Fibroblast of pulmonary artery (primary cell): Measurements from ENCODE around the gene GSG1L.

Source experiments
- DNase-seq: peaks from one replicate; pipeline ENCODE4 v3.0.0-alpha.2; 2010; ENCODE audit warnings: low read depth
- H3K4me3 ChIP-seq: replicated peaks from 2 replicates; pipeline ENCODE4 v1.5.1; 2011; ENCODE audit warnings: low read depth, mild to moderate bottlenecking, control low read depth, low read length, moderate library complexity
- CTCF ChIP-seq: IDR thresholded peaks from 2 replicates; pipeline ENCODE4 v1.5.1; 2011; ENCODE audit warnings: mild to moderate bottlenecking, control low read depth, low read length, inconsistent platforms; ENCODE audit errors: missing control alignments

GSG1L gene

GRCh38 chr16:27839419-27839818, 224.1 kb downstream of the GSG1L start:
- TF ChIP-seq CTCF: no peak
- peak; percentile 2 for DNase-seq
- no peak overlapping the region for H3K4me3 ChIP-seq

DNA sequence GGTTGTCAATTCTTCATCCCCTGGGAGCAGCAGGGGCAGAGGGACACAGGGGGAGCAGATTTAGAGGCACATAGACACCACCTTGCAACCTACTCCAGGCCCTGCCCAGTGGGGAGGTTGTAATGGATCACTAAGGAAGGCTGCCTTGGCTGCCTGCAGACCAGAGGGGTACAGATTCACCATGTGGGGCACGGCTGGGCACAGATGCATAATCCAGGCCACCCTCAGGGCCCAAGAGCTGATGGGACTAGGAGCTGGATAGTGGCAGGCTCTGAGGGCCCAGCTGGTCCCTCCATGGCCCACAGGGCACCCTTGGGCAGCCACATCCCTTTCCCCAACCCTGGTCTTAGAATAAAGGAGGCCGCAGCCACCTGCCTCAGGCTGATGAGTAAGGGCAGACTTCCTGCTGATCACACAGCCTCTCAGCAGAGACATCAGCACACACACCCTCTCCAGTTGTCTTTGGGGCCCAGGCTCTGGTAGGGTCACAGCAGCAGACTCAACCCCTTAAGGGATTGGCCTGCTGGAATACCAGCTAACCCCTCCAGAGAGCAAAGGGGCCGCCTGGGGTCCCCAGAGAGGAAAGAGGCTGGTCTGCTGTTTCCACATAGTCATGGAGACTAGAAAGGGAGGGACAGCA, 224.9 kb downstream of the GSG1L start:
- no peak for DNase-seq
- no peak for TF ChIP-seq CTCF
- H3K4me3 ChIP-seq: no peak overlapping the region

- no peak for TF ChIP-seq CTCF
- H3K4me3 ChIP-seq: no peak overlapping the region
- no peak for DNase-seq
Observed at GRCh38 chr16:27829975-27830374, 233.5 kb downstream of the GSG1L start.

DNA sequence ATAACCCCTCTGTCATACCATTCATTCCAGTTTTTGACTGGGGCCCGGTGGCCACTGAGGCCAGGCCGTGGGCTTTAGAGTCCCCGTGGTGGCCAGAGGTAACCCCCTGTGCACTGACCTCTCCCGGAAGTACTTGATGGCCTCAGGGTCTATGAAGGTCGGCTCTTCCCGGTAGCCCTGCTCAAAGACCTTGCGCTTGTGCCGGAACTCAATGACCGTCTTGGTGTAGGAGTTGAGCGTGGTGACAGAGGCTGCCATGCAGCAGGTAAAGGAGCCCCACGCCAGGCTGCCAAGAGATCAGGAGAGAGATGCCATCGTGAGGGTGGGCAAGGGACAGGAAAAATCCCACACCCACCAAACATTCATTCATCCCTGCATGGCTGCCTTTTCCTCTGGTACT, 234.8 kb downstream of the GSG1L start:
- TF ChIP-seq CTCF: no peak
- no peak for DNase-seq
- no peak overlapping the region for H3K4me3 ChIP-seq

DNA sequence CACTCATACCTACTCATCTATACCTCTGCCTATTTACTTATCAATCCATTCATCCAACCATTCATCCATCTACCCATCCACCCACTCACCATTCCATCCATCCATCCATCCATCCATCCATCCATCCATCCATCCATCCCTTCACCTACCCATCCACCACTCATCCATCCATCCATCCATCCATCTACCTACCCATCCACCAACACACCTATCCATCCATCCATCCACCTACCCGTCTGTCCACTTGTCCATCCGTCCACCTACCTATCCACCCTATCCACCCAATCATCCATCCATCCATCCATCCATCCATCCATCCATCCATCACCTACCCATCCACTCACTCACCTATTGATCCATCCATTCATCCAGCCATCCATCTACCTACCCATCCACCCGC, 235.7 kb downstream of the GSG1L start:
- no peak for TF ChIP-seq CTCF
- DNase-seq: no peak
- no peak overlapping the region for H3K4me3 ChIP-seq

- no peak overlapping the region for H3K4me3 ChIP-seq
- no peak for DNase-seq
- TF ChIP-seq CTCF: no peak
Observed at GRCh38 chr16:27826893-27827289, 236.6 kb downstream of the GSG1L start.
